Measurements from ENCODE around the gene LDLR.

Gene LDLR

DNA sequence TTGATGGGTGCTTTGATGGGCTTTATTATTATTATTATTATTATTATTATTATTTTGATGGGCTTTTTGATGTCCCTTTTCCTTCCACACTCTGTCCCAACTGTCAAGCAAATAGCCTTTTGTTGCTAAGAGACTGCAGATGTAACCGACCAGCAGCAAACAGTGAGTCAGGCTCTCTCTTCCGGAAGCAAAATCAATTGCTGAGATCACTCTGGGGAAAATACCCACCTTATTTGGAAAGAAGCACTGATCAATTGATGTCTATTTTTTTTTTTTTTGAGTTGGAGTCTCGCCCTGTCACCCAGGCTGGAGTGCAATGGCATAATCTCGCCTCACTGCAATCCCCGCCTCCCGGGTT lies 2.9 kb downstream of the LDLR start:
- H3K4me2 ChIP-seq (ENCODE audit: low read depth, low read length, poor library complexity, severe bottlenecking): peak overlapping the region; percentile 99
- H3K79me2 ChIP-seq (ENCODE audit: insufficient read depth, low read length): peaks cover 86% of the 10 kb centered on the region
- H4K20me1 ChIP-seq (ENCODE audit: insufficient read depth, low read length, poor library complexity, severe bottlenecking): peaks cover 65% of the 10 kb centered on the region
- peaks cover 13% of the 10 kb centered on the region; the same call in 1 of the 2 replicates for H3F3A ChIP-seq (ENCODE audit: low read depth)
- peaks cover 31% of the 10 kb centered on the region; the same call in 1 of the 2 replicates for H3K36me3 ChIP-seq (ENCODE audit: insufficient read depth, low read length)
- H3K4me1 ChIP-seq (ENCODE audit: insufficient read depth, low read length, poor library complexity, severe bottlenecking): peaks cover 60% of the 10 kb centered on the region
- H3K9me3 ChIP-seq (ENCODE audit: insufficient read depth, low read depth, low read length): no peaks in the 10 kb centered on the region
- H3K4me3 ChIP-seq (ENCODE audit: low read length, poor library complexity, severe bottlenecking): peak overlapping the region; percentile 97
- peaks cover 11% of the 10 kb centered on the region for H3K27me3 ChIP-seq (ENCODE audit: insufficient read depth, low read length, poor library complexity, severe bottlenecking)
- H3K9ac ChIP-seq (ENCODE audit: low read depth, low read length, poor library complexity, severe bottlenecking): peak overlapping the region; percentile 96
- no peak overlapping the region for H2AFZ ChIP-seq (ENCODE audit: low read length)
- no peaks in the 10 kb centered on the region for H3K9me2 ChIP-seq (replicated peaks; ENCODE audit: low read depth, low read length)
- no peak for TF ChIP-seq EZH2phosphoT487 (IDR thresholded peaks at IDR 0.05; ENCODE audit: borderline replicate concordance)
- TF ChIP-seq, protein P1, sequence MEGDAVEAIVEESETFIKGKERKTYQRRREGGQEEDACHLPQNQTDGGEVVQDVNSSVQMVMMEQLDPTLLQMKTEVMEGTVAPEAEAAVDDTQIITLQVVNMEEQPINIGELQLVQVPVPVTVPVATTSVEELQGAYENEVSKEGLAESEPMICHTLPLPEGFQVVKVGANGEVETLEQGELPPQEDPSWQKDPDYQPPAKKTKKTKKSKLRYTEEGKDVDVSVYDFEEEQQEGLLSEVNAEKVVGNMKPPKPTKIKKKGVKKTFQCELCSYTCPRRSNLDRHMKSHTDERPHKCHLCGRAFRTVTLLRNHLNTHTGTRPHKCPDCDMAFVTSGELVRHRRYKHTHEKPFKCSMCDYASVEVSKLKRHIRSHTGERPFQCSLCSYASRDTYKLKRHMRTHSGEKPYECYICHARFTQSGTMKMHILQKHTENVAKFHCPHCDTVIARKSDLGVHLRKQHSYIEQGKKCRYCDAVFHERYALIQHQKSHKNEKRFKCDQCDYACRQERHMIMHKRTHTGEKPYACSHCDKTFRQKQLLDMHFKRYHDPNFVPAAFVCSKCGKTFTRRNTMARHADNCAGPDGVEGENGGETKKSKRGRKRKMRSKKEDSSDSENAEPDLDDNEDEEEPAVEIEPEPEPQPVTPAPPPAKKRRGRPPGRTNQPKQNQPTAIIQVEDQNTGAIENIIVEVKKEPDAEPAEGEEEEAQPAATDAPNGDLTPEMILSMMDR (conservative IDR thresholded peaks at IDR 0.05; ENCODE audit: low read length): no peak

DNA sequence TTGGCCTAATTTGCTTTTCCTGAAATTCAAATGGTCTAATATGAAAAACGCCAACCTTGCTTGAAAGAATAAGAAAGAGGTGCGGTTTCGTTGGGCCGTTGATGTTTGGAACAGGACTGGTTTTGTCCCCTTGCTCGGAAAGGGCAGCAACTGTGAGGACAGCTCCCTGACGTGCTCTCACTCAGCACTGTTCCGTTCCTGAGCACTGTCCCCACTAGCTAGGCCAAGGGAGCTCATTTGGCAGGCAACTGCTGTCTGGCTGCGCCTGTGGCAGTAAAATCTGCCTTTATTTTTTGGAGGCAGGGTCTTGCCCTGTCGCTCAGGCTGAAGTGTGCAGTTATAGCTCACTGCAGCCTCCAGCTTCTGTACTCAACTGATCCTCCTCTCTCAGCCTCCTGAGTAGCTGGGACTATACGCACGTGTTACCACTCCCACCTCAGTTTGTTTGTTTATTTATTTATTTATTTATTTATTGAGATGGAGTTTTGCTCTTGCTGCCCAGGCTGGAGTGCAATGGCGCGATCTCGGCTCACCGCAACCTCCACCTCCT lies 4.5 kb downstream of the LDLR start:
- Histone ChIP-seq H3F3A (ENCODE audit: low read depth) (peaks cover 13% of the 10 kb centered on the region; the same call in 1 of the 2 replicates), H4K20me1 (ENCODE audit: insufficient read depth, low read length, poor library complexity, severe bottlenecking) (peaks cover 81% of the 10 kb centered on the region), H3K9me3 (ENCODE audit: insufficient read depth, low read depth, low read length) (no peaks in the 10 kb centered on the region), H3K4me1 (ENCODE audit: insufficient read depth, low read length, poor library complexity, severe bottlenecking) (peaks cover 66% of the 10 kb centered on the region), H3K9ac (ENCODE audit: low read depth, low read length, poor library complexity, severe bottlenecking) (peak overlapping the region; percentile 96), H3K79me2 (ENCODE audit: insufficient read depth, low read length) (peaks cover 97% of the 10 kb centered on the region), H2AFZ (ENCODE audit: low read length) (no peak overlapping the region), H3K27me3 (ENCODE audit: insufficient read depth, low read length, poor library complexity, severe bottlenecking) (peaks cover 11% of the 10 kb centered on the region), H3K36me3 (ENCODE audit: insufficient read depth, low read length) (peaks cover 36% of the 10 kb centered on the region; the same call in 1 of the 2 replicates), H3K9me2 (replicated peaks; ENCODE audit: low read depth, low read length) (no peaks in the 10 kb centered on the region), H3K4me3 (ENCODE audit: low read length, poor library complexity, severe bottlenecking) (peak overlapping the region; percentile 97), H3K4me2 (ENCODE audit: low read depth, low read length, poor library complexity, severe bottlenecking) (peak overlapping the region; percentile 99)
- no peak for TF ChIP-seq EZH2phosphoT487 (IDR thresholded peaks at IDR 0.05; ENCODE audit: borderline replicate concordance)
- TF ChIP-seq, protein P1 (conservative IDR thresholded peaks at IDR 0.05; ENCODE audit: low read length): no peak

DNA sequence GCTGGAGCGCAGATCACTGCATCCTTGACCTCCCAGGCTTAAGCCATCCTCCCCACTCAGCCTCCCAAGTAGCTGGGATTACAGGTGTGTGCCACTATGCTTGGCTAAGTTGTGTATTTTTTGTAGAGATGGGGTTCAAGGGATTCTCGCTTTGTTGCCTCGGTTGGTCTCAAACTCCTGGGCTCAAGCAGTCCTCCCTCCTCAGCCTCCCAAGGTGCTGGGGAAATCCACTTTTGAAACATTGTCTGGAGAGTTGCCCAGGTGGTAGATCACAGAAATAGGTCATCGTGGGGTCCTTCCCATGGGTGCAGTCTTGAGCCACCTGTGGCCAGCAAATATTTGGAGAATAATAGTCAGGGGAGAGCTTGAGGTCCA lies 5.2 kb downstream of the LDLR start:
- Histone ChIP-seq H3K36me3 (ENCODE audit: insufficient read depth, low read length) (peaks cover 43% of the 10 kb centered on the region; the same call in 1 of the 2 replicates), H2AFZ (ENCODE audit: low read length) (no peak overlapping the region), H3K79me2 (ENCODE audit: insufficient read depth, low read length) (peaks cover 98% of the 10 kb centered on the region), H4K20me1 (ENCODE audit: insufficient read depth, low read length, poor library complexity, severe bottlenecking) (peaks cover 88% of the 10 kb centered on the region), H3K27me3 (ENCODE audit: insufficient read depth, low read length, poor library complexity, severe bottlenecking) (peaks cover 9% of the 10 kb centered on the region), H3K9me3 (ENCODE audit: insufficient read depth, low read depth, low read length) (no peaks in the 10 kb centered on the region), H3K9ac (ENCODE audit: low read depth, low read length, poor library complexity, severe bottlenecking) (peak overlapping the region; percentile 79), H3K9me2 (replicated peaks; ENCODE audit: low read depth, low read length) (no peaks in the 10 kb centered on the region), H3F3A (ENCODE audit: low read depth) (peaks cover 13% of the 10 kb centered on the region; the same call in 1 of the 2 replicates), H3K4me3 (ENCODE audit: low read length, poor library complexity, severe bottlenecking) (peak overlapping the region; percentile 97), H3K4me1 (ENCODE audit: insufficient read depth, low read length, poor library complexity, severe bottlenecking) (peaks cover 65% of the 10 kb centered on the region), H3K4me2 (ENCODE audit: low read depth, low read length, poor library complexity, severe bottlenecking) (peak overlapping the region; percentile 99)
- TF ChIP-seq, protein P1 (conservative IDR thresholded peaks at IDR 0.05; ENCODE audit: low read length): no peak
- TF ChIP-seq EZH2phosphoT487 (IDR thresholded peaks at IDR 0.05; ENCODE audit: borderline replicate concordance): no peak
